ENCODE data around the gene TADA3.
A peak's percentile ranks its signal among the peaks of the same experiment; 100 is the strongest.

Gene TADA3

GRCh38 chr3:9809615-9810432, 17.6 kb upstream of the TADA3 start, which contains the start of gene TTLL3:
Gene TTLL3 (plus strand): TSS chr3:9810262. CDS start chr3:9810662, 400 bp downstream.
- DNase-seq (ENCODE audit: low read depth) = no peak

GRCh38 chr3:9809239-9809614, 17.0 kb upstream of the TADA3 start:
- no peak for DNase-seq (ENCODE audit: low read depth)

GRCh38 chr3:9808345-9809037, 16.2 kb upstream of the TADA3 start:
- DNase-seq (ENCODE audit: low read depth) = no peak

- no peak for DNase-seq (ENCODE audit: low read depth)
Observed at GRCh38 chr3:9807981-9808344, 15.7 kb upstream of the TADA3 start.

- DNase-seq (ENCODE audit: low read depth) = no peak
Observed at GRCh38 chr3:9806688-9807589, 14.7 kb upstream of the TADA3 start.

GRCh38 chr3:9806137-9806536, 13.9 kb upstream of the TADA3 start:
- no peak for DNase-seq (ENCODE audit: low read depth)

GRCh38 chr3:9804996-9805395, 12.7 kb upstream of the TADA3 start:
- no peak for DNase-seq (ENCODE audit: low read depth)

GRCh38 chr3:9803494-9803893, 11.2 kb upstream of the TADA3 start:
- no peak for DNase-seq (ENCODE audit: low read depth)

GRCh38 chr3:9800529-9800928, 8.3 kb upstream of the TADA3 start:
- no peak for DNase-seq (ENCODE audit: low read depth)

- DNase-seq (ENCODE audit: low read depth) = no peak
Observed at GRCh38 chr3:9797196-9797945, 5.1 kb upstream of the TADA3 start.

- DNase-seq (ENCODE audit: low read depth) = no peak
Observed at GRCh38 chr3:9795207-9795606, 2.9 kb upstream of the TADA3 start.

- no peak for DNase-seq (ENCODE audit: low read depth)
Observed at GRCh38 chr3:9794400-9794799, 2.1 kb upstream of the TADA3 start.

GRCh38 chr3:9793161-9793781, 998 bp upstream of the TADA3 start:
- no peak for DNase-seq (ENCODE audit: low read depth)

- DNase-seq (ENCODE audit: low read depth) = no peak
Observed at GRCh38 chr3:9791790-9792404, 376 bp downstream of the TADA3 start.

- DNase-seq (ENCODE audit: low read depth) = no peak
Observed at GRCh38 chr3:9791127-9791526, 1.1 kb downstream of the TADA3 start.

- DNase-seq (ENCODE audit: low read depth) = peak; percentile 38
Observed at GRCh38 chr3:9787714-9788113, 4.6 kb downstream of the TADA3 start.

- DNase-seq (ENCODE audit: low read depth) = no peak
Observed at GRCh38 chr3:9786825-9787669, 5.2 kb downstream of the TADA3 start.

GRCh38 chr3:9786209-9786739, 6.0 kb downstream of the TADA3 start:
- no peak for DNase-seq (ENCODE audit: low read depth)

GRCh38 chr3:9785602-9786001, 6.7 kb downstream of the TADA3 start:
- no peak for DNase-seq (ENCODE audit: low read depth)

GRCh38 chr3:9784965-9785364, 7.3 kb downstream of the TADA3 start:
- no peak for DNase-seq (ENCODE audit: low read depth)
